H1 (cell line): ENCODE results near the gene GAST. TPM values are rescaled to one million over a fixed set of nuclear protein-coding genes. Genes with fewer than 3 reads are reported as not detected.

Experiments
- CTCF ChIA-PET: fragments of 300-600 bp; sonication (Branson Sonifier 250); formaldehyde crosslinking; loops from one replicate; lab custom pipeline; 2021; ENCODE audit not compliant: partially characterized antibody; lab: Charles Lee
- POLR2A ChIA-PET: fragments of 300-600 bp; sonication (Branson Sonifier 250); formaldehyde crosslinking; loops from one replicate; lab custom pipeline; 2021; ENCODE audit warnings: inconsistent platforms; ENCODE audit not compliant: partially characterized antibody; lab: Charles Lee
- DNase-seq, 2 experiments: peaks; one replicate each; pipeline versions ENCODE4 v3.0.0 to v3.0.0-alpha.2; 2010 to 2022; ENCODE audit warnings: low spot score in 2 of 2, low read depth in 1 of 2, mixed read lengths in 1 of 2
- FAIRE-seq: peaks from 2 replicates; lab custom pipeline; 2011; peaks lifted over from hg19 to GRCh38; lab: Jason Lieb, UNC
- H2AFZ ChIP-seq: 2 replicates; pipeline ENCODE4 v1.8.1; 2012; ENCODE audit warnings: low read length, inconsistent platforms
- H2AK5ac ChIP-seq: 2 replicates; pipeline ENCODE4 v1.6.1; 2013; ENCODE audit warnings: low read depth, low read length
- H2BK120ac ChIP-seq: replicated peaks from 2 replicates; pipeline ENCODE3; 2013; ENCODE audit warnings: low read depth, low read length, inconsistent platforms
- H2BK12ac ChIP-seq: 2 replicates; pipeline ENCODE4 v1.6.1; 2013; ENCODE audit warnings: low read depth, low read length
- H2BK15ac ChIP-seq: 2 replicates; pipeline ENCODE4 v1.6.1; 2013; ENCODE audit warnings: low read length
- H2BK20ac ChIP-seq: 2 replicates; pipeline ENCODE4 v1.6.1; 2013; ENCODE audit warnings: low read length
- H2BK5ac ChIP-seq: 2 replicates; pipeline ENCODE4 v1.6.1; 2013; ENCODE audit warnings: low read depth, low read length
- H3K14ac ChIP-seq: 2 replicates; pipeline ENCODE4 v1.6.1; 2013; ENCODE audit warnings: inconsistent platforms; ENCODE audit not compliant: insufficient read length
- H3K18ac ChIP-seq: 2 replicates; pipeline ENCODE4 v1.6.1; 2013; ENCODE audit warnings: low read length; ENCODE audit errors: extremely low read depth
- H3K23ac ChIP-seq: 2 replicates; pipeline ENCODE4 v1.6.1; 2013; ENCODE audit warnings: inconsistent platforms; ENCODE audit not compliant: insufficient read length
- H3K23me2 ChIP-seq: 2 replicates; pipeline ENCODE4 v1.6.1; 2013; ENCODE audit warnings: low read depth, low read length
- H3K27ac ChIP-seq: 2 replicates; pipeline ENCODE4 v1.6.1; 2011; ENCODE audit warnings: low read depth, low read length, inconsistent platforms
- H3K27me3 ChIP-seq, 4 experiments: replicated peaks in 1 of 4; 1 replicate in 1 of 4; 2 replicates in 3 of 4; pipeline versions ENCODE4 v1.6.1 to v1.8.1; 2011 to 2013; ENCODE audit warnings: low read length in 3 of 4, mild to moderate bottlenecking in 3 of 4, inconsistent platforms in 2 of 4, mixed read lengths in 2 of 4, moderate library complexity in 1 of 4; ENCODE audit not compliant: control insufficient read depth in 3 of 4, insufficient read depth in 3 of 4; ENCODE audit errors: extremely low read depth in 1 of 4
- H3K36me3 ChIP-seq, 4 experiments: 2 replicates each; pipeline versions ENCODE4 v1.6.1 to v1.8.1; 2011 to 2013; ENCODE audit warnings: mild to moderate bottlenecking in 4 of 4, low read length in 3 of 4, moderate library complexity in 2 of 4, control low read depth in 1 of 4, inconsistent platforms in 1 of 4; ENCODE audit not compliant: insufficient read depth in 4 of 4, control insufficient read depth in 2 of 4
- H3K4ac ChIP-seq: replicated peaks from 2 replicates; pipeline ENCODE3; 2013; ENCODE audit warnings: low read length, low read depth, mixed read lengths, inconsistent platforms; ENCODE audit not compliant: insufficient read length
- H3K4me1 ChIP-seq, 4 experiments: replicated peaks in 1 of 4; 1 replicate in 1 of 4; 2 replicates in 3 of 4; pipeline versions ENCODE4 v1.6.1 to v1.8.1; 2011 to 2013; ENCODE audit warnings: low read length in 3 of 4, inconsistent platforms in 2 of 4, mixed read lengths in 1 of 4; ENCODE audit not compliant: insufficient read depth in 4 of 4, control insufficient read depth in 3 of 4
- H3K4me2 ChIP-seq, 2 experiments: 2 replicates each; pipeline versions ENCODE4 v1.6.1 to v1.8.1; 2011 to 2013; ENCODE audit warnings: low read depth in 2 of 2, low read length in 2 of 2, control low read depth in 1 of 2, inconsistent platforms in 1 of 2, mild to moderate bottlenecking in 1 of 2; ENCODE audit not compliant: insufficient read depth in 1 of 2
- H3K4me3 ChIP-seq, 4 experiments: fragments of 200-600, 300-600 bp in 1 of 4; sonication (generic), shearing (Covaris generic), sonication (Bioruptor Twin) in 1 of 4; 2 replicates each; pipeline versions ENCODE4 v1.5.1 to v1.8.1; 2011 to 2016; ENCODE audit warnings: low read length in 4 of 4, low read depth in 3 of 4, control low read depth in 2 of 4, inconsistent platforms in 2 of 4, mild to moderate bottlenecking in 2 of 4, mixed read lengths in 1 of 4, moderate library complexity in 1 of 4; ENCODE audit not compliant: insufficient read depth in 2 of 4; ENCODE audit errors: extremely low read depth in 1 of 4
- H3K56ac ChIP-seq: replicated peaks from 2 replicates; pipeline ENCODE3; 2013; ENCODE audit warnings: low read depth, mild to moderate bottlenecking, mixed read lengths, low read length, inconsistent platforms; ENCODE audit not compliant: insufficient read length
- H3K79me1 ChIP-seq: 2 replicates; pipeline ENCODE4 v1.6.1; 2013; ENCODE audit warnings: low read depth, low read length, control low read depth
- H3K79me2 ChIP-seq, 2 experiments: 2 replicates each; pipeline versions ENCODE4 v1.6.1 to v1.8.1; 2012 to 2013; ENCODE audit warnings: low read length in 2 of 2, mild to moderate bottlenecking in 2 of 2, inconsistent platforms in 1 of 2; ENCODE audit not compliant: insufficient read depth in 2 of 2, control insufficient read depth in 1 of 2
- H3K9ac ChIP-seq, 4 experiments: replicated peaks in 1 of 4; 1 replicate in 1 of 4; 2 replicates in 3 of 4; pipeline versions ENCODE4 v1.6.1 to v1.8.1; 2011 to 2013; ENCODE audit warnings: low read depth in 3 of 4, low read length in 3 of 4, control low read depth in 2 of 4, mild to moderate bottlenecking in 2 of 4, moderate library complexity in 2 of 4, inconsistent platforms in 1 of 4; ENCODE audit errors: extremely low read depth in 1 of 4
- H3K9me3 ChIP-seq, 2 experiments: 2 replicates each; pipeline versions ENCODE4 v1.6.1 to v1.8.1; 2012 to 2013; ENCODE audit warnings: mild to moderate bottlenecking in 2 of 2, moderate library complexity in 2 of 2, control low read depth in 1 of 2, inconsistent platforms in 1 of 2, low read depth in 1 of 2, low read length in 1 of 2, mixed read lengths in 1 of 2; ENCODE audit not compliant: insufficient read depth in 2 of 2
- H4K20me1 ChIP-seq, 2 experiments: replicated peaks in 1 of 2; 2 replicates each; pipeline versions ENCODE3 to v1.8.1; 2011 to 2013; ENCODE audit warnings: inconsistent platforms in 2 of 2, low read length in 2 of 2, mild to moderate bottlenecking in 1 of 2; ENCODE audit not compliant: insufficient read depth in 2 of 2, control insufficient read depth in 1 of 2
- H4K5ac ChIP-seq: 2 replicates; pipeline ENCODE4 v1.6.1; 2013; ENCODE audit warnings: low read length, low read depth, mixed read lengths, inconsistent platforms; ENCODE audit not compliant: insufficient read length
- H4K8ac ChIP-seq: 2 replicates; pipeline ENCODE4 v1.8.0; 2013; ENCODE audit warnings: mild to moderate bottlenecking, moderate library complexity, low read length, inconsistent platforms; ENCODE audit not compliant: insufficient read depth; ENCODE audit errors: extremely low read depth
- H4K91ac ChIP-seq: replicated peaks from 2 replicates; pipeline ENCODE3; 2013; ENCODE audit warnings: low read length, mixed read lengths, inconsistent platforms; ENCODE audit not compliant: insufficient read length
- ATF2 ChIP-seq: IDR thresholded peaks from 2 replicates; pipeline ENCODE4 v1.6.1; 2012; ENCODE audit warnings: low read length, inconsistent platforms
- BACH1 ChIP-seq: IDR thresholded peaks from 2 replicates; pipeline ENCODE4 v1.6.1; 2012; ENCODE audit warnings: low read length, improper control_type of control experiment
- BCL11A ChIP-seq, 2 experiments: IDR thresholded peaks; one replicate each; pipeline ENCODE4 v1.6.1; 2011; ENCODE audit warnings: low read depth in 2 of 2, low read length in 2 of 2, mild to moderate bottlenecking in 2 of 2
- CREB1 ChIP-seq: IDR thresholded peaks from 2 replicates; pipeline ENCODE4 v1.6.1; 2012; ENCODE audit warnings: inconsistent platforms
- FOSL1 ChIP-seq: IDR thresholded peaks from 2 replicates; pipeline ENCODE4 v1.6.1; 2011; ENCODE audit warnings: mild to moderate bottlenecking, low read depth, low read length, moderate library complexity; ENCODE audit not compliant: insufficient read depth
- GTF2F1 ChIP-seq: IDR thresholded peaks from 2 replicates; pipeline ENCODE4 v1.6.1; 2012; ENCODE audit warnings: low read depth, low read length, improper control_type of control experiment, borderline replicate concordance
- SRF ChIP-seq: IDR thresholded peaks from 2 replicates; pipeline ENCODE4 v1.6.1; 2011; ENCODE audit warnings: mild to moderate bottlenecking, low read depth, low read length, moderate library complexity
- WGBS, 2 experiments: shearing (Covaris generic) in 1 of 2; methylation state at CpG; one replicate each; pipeline versions ENCODE4 v1.1.6 to v1.1.7; 2013 to 2015; ENCODE audit warnings: low lambda C conversion rate in 2 of 2, mixed read lengths in 2 of 2, inconsistent platforms in 1 of 2, low coverage in 1 of 2, missing lambda C conversion rate in 1 of 2; ENCODE audit not compliant: insufficient replicate concordance in 2 of 2, insufficient coverage in 1 of 2, insufficient read length in 1 of 2; ENCODE audit errors: extremely low coverage in 1 of 2, missing lambda C conversion rate in 1 of 2; 5-methylcytosine and 5-hydroxymethylcytosine counted together
- polyA plus RNA-seq, 7 experiments: library from polyadenylated mRNA; depleted of rRNA in 3 of 7; stranded (reverse) in 5 of 7; unstranded in 2 of 7; fragments of >200 nt in 5 of 7; fragments of 200-250 nt in 2 of 7; gene quantifications; 1 replicate in 5 of 7; 2 replicates in 1 of 7; 4 replicates in 1 of 7; pipeline versions ENCODE4 v1.2.1 to v1.2.3, GENCODE V29; 2011 to 2013; ENCODE audit warnings: missing spikeins in 2 of 7, mixed read lengths in 2 of 7
- total RNA-seq: library from RNA; stranded (reverse); fragmentation: NEBNext Ultra II Directional; extraction: Animal tissue kit (Norgen Biotek cat#: 25700); gene quantifications from 2 replicates; pipeline ENCODE4 v1.2.1, GENCODE V29; 2021

Gene GAST
- total and polyA plus RNA-seq, 2 of the 8 experiments (the other 6 are each of a cell fraction or from before 2014, with no cell fraction given), result not detected

- Histone ChIP-seq H2BK5ac (no peak overlapping the region), H3K27ac (no peak overlapping the region), H4K91ac (no peak overlapping the region), H3K4me2 (no peak overlapping the region), H3K23ac (no peak overlapping the region), H3K4me1 (no peaks in the 10 kb centered on the region), H3K27me3 (no peaks in the 10 kb centered on the region), H3K18ac (no peak overlapping the region), H3K9ac (no peak overlapping the region), H3K4ac (no peak overlapping the region), H3K36me3 (peaks cover 29 to 65% (median 48%) of the 10 kb centered on the region in 4 experiments; a peak in 7 of 8 replicates), H3K79me2 (no peaks in the 10 kb centered on the region), H3K56ac (no peak overlapping the region), H4K5ac (no peak overlapping the region), H2AFZ (no peak overlapping the region), H3K14ac (no peak overlapping the region), H2BK120ac (no peak overlapping the region), H2BK15ac (no peak overlapping the region), H2BK12ac (no peak overlapping the region), H3K79me1 (0 out of 2 replicates have a peak, but pooled peaks cover 2% of the 10 kb centered on the region), H2AK5ac (no peak overlapping the region), H4K20me1 (peaks cover 5 to 17% of the 10 kb centered on the region in 2 experiments), H3K9me3 (no peaks in the 10 kb centered on the region), H2BK20ac (no peak overlapping the region), H4K8ac (no peak overlapping the region), H3K4me3 (no peak overlapping the region), H3K23me2 (no peaks in the 10 kb centered on the region; the same call in 1 of the 2 replicates)
- DNase-seq (no peak), FAIRE-seq (no peak)
- CTCF ChIA-PET, result interaction anchor here (1.2 to 2.5 kb wide), 5 partner anchors 10 to 201 kb away, joined by 3 to 8 read pairs (median 3); partner anchors contain the start of genes JUP and P3H4
- 100% methylated on average over 8 of the region's 9 CpGs; no CpG with 5 or more reads in 1 of the 2 experiments for WGBS, 2 experiments
- POLR2A ChIA-PET, result interaction anchor here (1.3 to 1.8 kb wide), 2 partner anchors 16 to 70 kb away, joined by 3 read pairs; partner anchors contain the start of gene EIF1
- TF ChIP-seq ATF2 (no peak), GTF2F1 (no peak), CREB1 (no peak), BACH1 (no peak), BCL11A (IDR thresholded peaks at IDR 0.05; ENCODE audit: low read depth in 2 of 2, low read length in 2 of 2) (no peak), FOSL1 (no peak), SRF (no peak)
These were observed 46.5 kb downstream of the GAST start for GRCh38 chr17:41758601-41759000.
